Cerebellar cortex (tissue), 1 donor: Measurements from ENCODE around the gene COL4A6.

Experiments used
- DNase-seq: peaks from one replicate; pipeline ENCODE4 v3.0.0-alpha.2; 2015; ENCODE audit warnings: low spot score

COL4A6 gene

GRCh38 chrX:108216919-108217571 lies 221.2 kb downstream of the COL4A6 start:
- DNase-seq: no peak

GRCh38 chrX:108216405-108216804 lies 221.8 kb downstream of the COL4A6 start:
- DNase-seq: no peak

GRCh38 chrX:108211301-108211700 lies 226.9 kb downstream of the COL4A6 start:
- DNase-seq: no peak

- DNase-seq: no peak
Measured at GRCh38 chrX:108209006-108209554, 229.1 kb downstream of the COL4A6 start.

- DNase-seq: no peak
Measured at GRCh38 chrX:108203540-108203939, 234.7 kb downstream of the COL4A6 start.

GRCh38 chrX:108199691-108200090 lies 238.5 kb downstream of the COL4A6 start:
- peak; percentile 3 for DNase-seq

- no peak for DNase-seq
Measured at GRCh38 chrX:108199041-108199440, 239.2 kb downstream of the COL4A6 start.

GRCh38 chrX:108198420-108198819 lies 239.8 kb downstream of the COL4A6 start:
- DNase-seq: no peak

GRCh38 chrX:108186811-108187210 lies 251.4 kb downstream of the COL4A6 start:
- no peak for DNase-seq

- no peak for DNase-seq
Measured at GRCh38 chrX:108178143-108178498, 260.1 kb downstream of the COL4A6 start.

- no peak for DNase-seq
Measured at GRCh38 chrX:108177351-108178142, 260.7 kb downstream of the COL4A6 start.

- DNase-seq: no peak
Measured at GRCh38 chrX:108173874-108174273, 264.3 kb downstream of the COL4A6 start.

- DNase-seq: no peak
Measured at GRCh38 chrX:108171671-108172070, 266.6 kb downstream of the COL4A6 start.

GRCh38 chrX:108169768-108170167 lies 268.5 kb downstream of the COL4A6 start:
- DNase-seq: no peak

GRCh38 chrX:108168961-108169740 lies 269.1 kb downstream of the COL4A6 start:
- no peak for DNase-seq

GRCh38 chrX:108167211-108167872 lies 270.9 kb downstream of the COL4A6 start:
- DNase-seq: no peak

GRCh38 chrX:108165383-108166111 lies 272.7 kb downstream of the COL4A6 start:
- DNase-seq: peak; percentile 11

- no peak for DNase-seq
Measured at GRCh38 chrX:108163333-108164082, 274.7 kb downstream of the COL4A6 start.

- no peak for DNase-seq
Measured at GRCh38 chrX:108162265-108162664, 276.0 kb downstream of the COL4A6 start.

GRCh38 chrX:108160309-108160708 lies 277.9 kb downstream of the COL4A6 start:
- no peak for DNase-seq
